OCI-LY3 (cell line): ENCODE results near the gene SCARB2.

Experiments used
- EZH2phosphoT487 ChIP-seq: fragments of 200-600 bp; shearing (Covaris generic); IDR thresholded peaks from 2 replicates; pipeline ENCODE4 v1.6.1; 2018; ENCODE audit warnings: antibody characterized with exemption, mixed run types, low read depth
- TF ChIP-seq, protein P1 (sequence below): fragments of 200-600, 300-600 bp; sonication (generic); IDR thresholded peaks from 2 replicates; pipeline ENCODE4 v1.5.1; 2014; ENCODE audit warnings: antibody characterized with exemption, low read length, low read depth

DNA sequence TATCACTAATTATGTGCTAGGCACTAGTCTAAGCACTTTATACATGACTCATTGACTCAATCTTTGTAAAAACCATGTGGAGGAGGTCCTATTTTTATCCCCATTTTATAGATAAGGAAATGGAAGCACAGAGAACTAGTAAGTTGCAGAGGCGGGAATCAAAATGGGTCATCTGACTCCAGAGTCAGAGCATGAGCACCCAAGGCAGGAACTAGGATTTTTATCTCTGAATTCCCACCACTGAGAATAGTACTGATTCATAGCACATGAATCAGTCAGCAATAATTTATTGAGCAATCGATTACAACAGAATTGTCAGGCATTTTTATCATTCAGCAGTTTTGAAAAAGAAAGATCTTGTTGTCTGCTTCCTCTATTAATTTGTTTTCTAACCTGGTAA, 19.3 kb downstream of the SCARB2 start:
- TF ChIP-seq, protein P1, sequence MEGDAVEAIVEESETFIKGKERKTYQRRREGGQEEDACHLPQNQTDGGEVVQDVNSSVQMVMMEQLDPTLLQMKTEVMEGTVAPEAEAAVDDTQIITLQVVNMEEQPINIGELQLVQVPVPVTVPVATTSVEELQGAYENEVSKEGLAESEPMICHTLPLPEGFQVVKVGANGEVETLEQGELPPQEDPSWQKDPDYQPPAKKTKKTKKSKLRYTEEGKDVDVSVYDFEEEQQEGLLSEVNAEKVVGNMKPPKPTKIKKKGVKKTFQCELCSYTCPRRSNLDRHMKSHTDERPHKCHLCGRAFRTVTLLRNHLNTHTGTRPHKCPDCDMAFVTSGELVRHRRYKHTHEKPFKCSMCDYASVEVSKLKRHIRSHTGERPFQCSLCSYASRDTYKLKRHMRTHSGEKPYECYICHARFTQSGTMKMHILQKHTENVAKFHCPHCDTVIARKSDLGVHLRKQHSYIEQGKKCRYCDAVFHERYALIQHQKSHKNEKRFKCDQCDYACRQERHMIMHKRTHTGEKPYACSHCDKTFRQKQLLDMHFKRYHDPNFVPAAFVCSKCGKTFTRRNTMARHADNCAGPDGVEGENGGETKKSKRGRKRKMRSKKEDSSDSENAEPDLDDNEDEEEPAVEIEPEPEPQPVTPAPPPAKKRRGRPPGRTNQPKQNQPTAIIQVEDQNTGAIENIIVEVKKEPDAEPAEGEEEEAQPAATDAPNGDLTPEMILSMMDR: no peak
- no peak for TF ChIP-seq EZH2phosphoT487
